ENCODE results near the gene ABCC11.

Gene ABCC11

GRCh38 chr16:48206594-48207242, 40.6 kb downstream of the ABCC11 start:
- Histone ChIP-seq H3K4me1 (ENCODE audit: control insufficient read depth, insufficient read depth, low read length) (no peaks in the 10 kb centered on the region), H3K36me3 (ENCODE audit: control insufficient read depth, insufficient read depth, low read length) (no peaks in the 10 kb centered on the region), H3K27ac (ENCODE audit: insufficient read depth, low read depth, low read length, poor library complexity, severe bottlenecking) (no peak overlapping the region), H3K9me3 (ENCODE audit: control insufficient read depth, low read length) (no peaks in the 10 kb centered on the region), H3K27me3 (ENCODE audit: control insufficient read depth, insufficient read depth, low read length, poor library complexity, severe bottlenecking) (no peaks in the 10 kb centered on the region), H3K4me3 (ENCODE audit: insufficient read depth, low read depth, low read length) (no peak overlapping the region)
- 77 to 79% methylated on average over 8 of the region's 8 CpGs for WGBS, 2 experiments

GRCh38 chr16:48204825-48205151, 42.6 kb downstream of the ABCC11 start:
- Histone ChIP-seq H3K27me3 (ENCODE audit: control insufficient read depth, insufficient read depth, low read length, poor library complexity, severe bottlenecking) (no peaks in the 10 kb centered on the region), H3K27ac (ENCODE audit: insufficient read depth, low read depth, low read length, poor library complexity, severe bottlenecking) (no peak overlapping the region), H3K4me1 (ENCODE audit: control insufficient read depth, insufficient read depth, low read length) (no peaks in the 10 kb centered on the region), H3K9me3 (ENCODE audit: control insufficient read depth, low read length) (no peaks in the 10 kb centered on the region), H3K4me3 (ENCODE audit: insufficient read depth, low read depth, low read length) (no peak overlapping the region), H3K36me3 (ENCODE audit: control insufficient read depth, insufficient read depth, low read length) (no peaks in the 10 kb centered on the region)
- WGBS, 2 experiments = 95 to 96% methylated on average over 6 of the region's 6 CpGs

DNA sequence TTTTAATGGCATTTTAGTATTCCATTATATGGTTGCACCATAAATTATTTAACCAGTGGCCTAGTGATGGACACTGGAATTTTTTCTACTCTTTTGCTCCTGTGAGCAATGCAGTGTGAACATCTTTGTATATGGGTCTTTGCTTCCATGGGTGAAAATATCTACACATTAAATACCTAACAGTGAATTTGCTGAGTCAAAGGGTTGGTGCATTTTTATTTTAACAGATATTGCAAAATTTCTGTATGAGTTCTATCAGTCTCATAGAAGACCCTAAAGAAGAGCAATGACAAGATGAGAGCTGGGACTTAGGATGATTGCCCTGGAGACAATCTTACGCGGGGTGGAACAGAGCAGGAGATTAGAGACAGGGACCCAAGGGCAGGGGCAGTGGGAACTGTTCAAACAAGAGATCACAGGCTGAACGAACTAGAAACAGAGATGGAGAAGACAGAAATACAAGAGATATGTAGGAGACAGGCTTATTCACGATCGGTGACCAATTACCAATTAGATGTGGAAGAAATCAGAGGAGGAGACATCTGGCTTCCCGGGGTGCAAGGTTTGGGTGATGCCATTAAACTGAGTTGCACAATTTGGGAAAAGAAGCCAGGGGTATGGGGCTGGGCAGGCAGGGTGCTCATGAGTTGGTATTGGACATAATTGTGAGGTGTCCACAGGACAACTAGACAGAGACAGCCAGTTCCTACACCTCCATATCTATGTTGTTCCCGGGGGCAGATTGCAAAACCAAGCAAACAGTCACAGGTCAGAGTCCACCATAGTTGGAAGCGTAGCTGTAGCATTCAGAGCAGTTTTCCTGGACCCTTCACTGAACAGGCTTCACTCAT, 43.1 kb downstream of the ABCC11 start:
- Histone ChIP-seq H3K4me1 (ENCODE audit: control insufficient read depth, insufficient read depth, low read length) (no peaks in the 10 kb centered on the region), H3K9me3 (ENCODE audit: control insufficient read depth, low read length) (no peaks in the 10 kb centered on the region), H3K36me3 (ENCODE audit: control insufficient read depth, insufficient read depth, low read length) (no peaks in the 10 kb centered on the region), H3K4me3 (ENCODE audit: insufficient read depth, low read depth, low read length) (no peak overlapping the region), H3K27me3 (ENCODE audit: control insufficient read depth, insufficient read depth, low read length, poor library complexity, severe bottlenecking) (no peaks in the 10 kb centered on the region), H3K27ac (ENCODE audit: insufficient read depth, low read depth, low read length, poor library complexity, severe bottlenecking) (no peak overlapping the region)
- WGBS, 2 experiments = 93 to 96% methylated on average over 8 of the region's 8 CpGs

GRCh38 chr16:48201515-48202201, 45.7 kb downstream of the ABCC11 start:
- Histone ChIP-seq H3K27ac (ENCODE audit: insufficient read depth, low read depth, low read length, poor library complexity, severe bottlenecking) (no peak overlapping the region), H3K36me3 (ENCODE audit: control insufficient read depth, insufficient read depth, low read length) (no peaks in the 10 kb centered on the region), H3K27me3 (ENCODE audit: control insufficient read depth, insufficient read depth, low read length, poor library complexity, severe bottlenecking) (no peaks in the 10 kb centered on the region), H3K4me1 (ENCODE audit: control insufficient read depth, insufficient read depth, low read length) (no peaks in the 10 kb centered on the region), H3K4me3 (ENCODE audit: insufficient read depth, low read depth, low read length) (no peak overlapping the region), H3K9me3 (ENCODE audit: control insufficient read depth, low read length) (no peaks in the 10 kb centered on the region)
- 86 to 92% methylated on average over 6 of the region's 6 CpGs for WGBS, 2 experiments

DNA sequence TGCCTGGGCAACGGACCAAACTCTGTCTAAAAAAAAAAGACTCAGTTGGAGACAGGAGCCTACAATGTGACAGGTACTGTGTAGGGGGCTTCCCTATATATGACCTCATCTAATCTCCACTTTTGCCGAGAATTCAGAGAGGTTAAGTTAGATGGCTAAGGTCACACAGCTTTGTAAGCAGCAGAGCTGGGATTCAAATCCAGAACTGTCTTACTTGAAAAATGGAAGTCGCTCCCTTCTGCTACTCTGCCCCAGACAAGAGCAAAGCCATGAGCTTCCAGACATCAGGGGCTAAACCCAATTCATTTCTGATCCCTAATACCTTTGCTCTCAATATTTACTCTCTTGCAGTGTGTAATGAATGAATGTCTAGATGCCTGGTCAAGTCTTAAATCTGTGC, 50.0 kb downstream of the ABCC11 start:
- H3K27me3 ChIP-seq (ENCODE audit: control insufficient read depth, insufficient read depth, low read length, poor library complexity, severe bottlenecking) = no peaks in the 10 kb centered on the region
- no peak overlapping the region for H3K4me3 ChIP-seq (ENCODE audit: insufficient read depth, low read depth, low read length)
- no peaks in the 10 kb centered on the region for H3K9me3 ChIP-seq (ENCODE audit: control insufficient read depth, low read length)
- no peak overlapping the region for H3K27ac ChIP-seq (ENCODE audit: insufficient read depth, low read depth, low read length, poor library complexity, severe bottlenecking)
- WGBS, 2 experiments = 91 to 92% methylated on average over 3 of the region's 3 CpGs
- H3K4me1 ChIP-seq (ENCODE audit: control insufficient read depth, insufficient read depth, low read length) = no peaks in the 10 kb centered on the region
- no peaks in the 10 kb centered on the region for H3K36me3 ChIP-seq (ENCODE audit: control insufficient read depth, insufficient read depth, low read length)

DNA sequence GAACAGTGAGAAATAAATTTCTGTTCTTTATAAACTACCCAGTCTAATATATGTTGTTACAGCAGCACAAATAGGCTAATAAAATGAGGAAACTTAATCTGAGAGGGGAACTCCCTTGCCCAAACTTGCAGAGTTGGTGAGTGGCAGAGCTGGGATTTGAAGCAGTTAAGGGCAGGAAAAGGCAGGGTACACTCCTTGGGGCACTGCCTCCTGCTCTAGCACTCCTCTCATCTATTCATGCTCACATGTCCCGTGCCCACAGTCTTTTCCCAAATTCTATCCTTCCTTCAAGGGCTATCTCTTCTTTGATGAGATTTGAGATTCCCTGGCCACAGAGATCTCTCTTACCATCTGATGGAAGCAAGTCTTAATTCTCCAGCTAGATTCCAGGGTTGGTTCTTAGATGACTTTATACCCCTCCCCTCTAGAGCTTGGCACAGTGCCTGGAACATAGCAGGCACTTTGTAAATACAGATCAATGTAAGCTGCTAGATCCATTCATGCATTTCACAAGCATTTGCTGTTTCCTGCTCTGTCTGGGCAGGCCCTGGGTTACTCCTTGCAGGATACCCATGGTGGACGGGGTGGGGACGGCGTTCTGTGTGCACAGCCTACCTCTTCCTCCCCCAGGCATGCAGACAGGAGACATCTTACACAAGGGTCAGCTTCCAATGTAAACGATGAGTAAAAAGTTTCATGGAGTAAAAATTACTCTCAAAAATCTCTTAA, 52.3 kb downstream of the ABCC11 start:
- WGBS, 2 experiments = 92 to 97% methylated on average over 4 to 5 of the region's 5 CpGs
- no peaks in the 10 kb centered on the region for H3K4me1 ChIP-seq (ENCODE audit: control insufficient read depth, insufficient read depth, low read length)
- no peaks in the 10 kb centered on the region for H3K36me3 ChIP-seq (ENCODE audit: control insufficient read depth, insufficient read depth, low read length)
- H3K27me3 ChIP-seq (ENCODE audit: control insufficient read depth, insufficient read depth, low read length, poor library complexity, severe bottlenecking) = no peaks in the 10 kb centered on the region
- H3K27ac ChIP-seq (ENCODE audit: insufficient read depth, low read depth, low read length, poor library complexity, severe bottlenecking) = no peak overlapping the region
- no peak overlapping the region for H3K4me3 ChIP-seq (ENCODE audit: insufficient read depth, low read depth, low read length)
- H3K9me3 ChIP-seq (ENCODE audit: control insufficient read depth, low read length) = no peaks in the 10 kb centered on the region

- H3K4me3 ChIP-seq (ENCODE audit: insufficient read depth, low read depth, low read length) = no peak overlapping the region
- 93 to 95% methylated on average over 7 of the region's 7 CpGs for WGBS, 2 experiments
These were observed 53.5 kb downstream of the ABCC11 start for GRCh38 chr16:48193846-48194245.

GRCh38 chr16:48188449-48189102, 58.8 kb downstream of the ABCC11 start:
- no peaks in the 10 kb centered on the region for H3K27me3 ChIP-seq (ENCODE audit: control insufficient read depth, insufficient read depth, low read length, poor library complexity, severe bottlenecking)
- no peaks in the 10 kb centered on the region for H3K9me3 ChIP-seq (ENCODE audit: control insufficient read depth, low read length)
- no peak overlapping the region for H3K27ac ChIP-seq (ENCODE audit: insufficient read depth, low read depth, low read length, poor library complexity, severe bottlenecking)
- no peaks in the 10 kb centered on the region for H3K36me3 ChIP-seq (ENCODE audit: control insufficient read depth, insufficient read depth, low read length)
- 94 to 95% methylated on average over 6 of the region's 6 CpGs for WGBS, 2 experiments
- H3K4me3 ChIP-seq (ENCODE audit: insufficient read depth, low read depth, low read length) = no peak overlapping the region
- H3K4me1 ChIP-seq (ENCODE audit: control insufficient read depth, insufficient read depth, low read length) = no peaks in the 10 kb centered on the region

More at GRCh38 chr16:48193846-48194245, 53.5 kb downstream of the ABCC11 start:
- H3K36me3 ChIP-seq (ENCODE audit: control insufficient read depth, insufficient read depth, low read length) = no peaks in the 10 kb centered on the region
- no peaks in the 10 kb centered on the region for H3K9me3 ChIP-seq (ENCODE audit: control insufficient read depth, low read length)
- no peak overlapping the region for H3K27ac ChIP-seq (ENCODE audit: insufficient read depth, low read depth, low read length, poor library complexity, severe bottlenecking)
- H3K4me1 ChIP-seq (ENCODE audit: control insufficient read depth, insufficient read depth, low read length) = no peaks in the 10 kb centered on the region
- H3K27me3 ChIP-seq (ENCODE audit: control insufficient read depth, insufficient read depth, low read length, poor library complexity, severe bottlenecking) = no peaks in the 10 kb centered on the region

- 92 to 94% methylated on average over 4 of the region's 4 CpGs for WGBS, 2 experiments
- Histone ChIP-seq H3K4me3 (ENCODE audit: insufficient read depth, low read depth, low read length) (no peak overlapping the region), H3K27ac (ENCODE audit: insufficient read depth, low read depth, low read length, poor library complexity, severe bottlenecking) (no peak overlapping the region), H3K4me1 (ENCODE audit: control insufficient read depth, insufficient read depth, low read length) (no peaks in the 10 kb centered on the region), H3K27me3 (ENCODE audit: control insufficient read depth, insufficient read depth, low read length, poor library complexity, severe bottlenecking) (no peaks in the 10 kb centered on the region), H3K9me3 (ENCODE audit: control insufficient read depth, low read length) (no peaks in the 10 kb centered on the region), H3K36me3 (ENCODE audit: control insufficient read depth, insufficient read depth, low read length) (no peaks in the 10 kb centered on the region)
These were observed 59.6 kb downstream of the ABCC11 start for GRCh38 chr16:48187779-48188178.
